ENCODE data around the gene P2RX6. TPM values are rescaled to one million over a fixed set of nuclear protein-coding genes. Genes with fewer than 3 reads are reported as not detected.
"Not testable (repeated sequence)": the region's sequence is repeated elsewhere in the genome, so short reads cannot be mapped to it uniquely, and the experiment has no call there.

The P2RX6 gene
- total and polyA plus RNA-seq, 7 donors, result under 0.01 to 2.0 (median 1.1) TPM; not detected in 1

DNA sequence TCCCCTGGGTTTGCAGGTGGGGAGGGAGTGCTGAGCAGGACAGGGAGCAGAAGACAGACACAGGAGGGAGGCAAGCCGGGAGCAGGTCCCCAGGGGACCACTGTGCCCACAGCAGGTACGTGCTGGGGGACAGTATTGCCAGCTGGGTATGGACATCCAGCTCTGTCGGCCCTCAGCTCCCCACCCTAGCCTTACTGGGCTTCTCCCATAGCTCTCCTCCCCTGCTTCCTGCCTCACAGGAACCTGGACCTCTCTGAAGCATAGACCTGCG lies 40.5 kb downstream of the P2RX6 start:
- TF ChIP-seq EP300 (IDR thresholded peaks at IDR 0.05) (no peak), POLR2AphosphoS5 (IDR thresholded peaks at IDR 0.05) (no peak), POLR2A (IDR thresholded peaks at IDR 0.05) (no peak)
- TF ChIP-seq, protein P1, sequence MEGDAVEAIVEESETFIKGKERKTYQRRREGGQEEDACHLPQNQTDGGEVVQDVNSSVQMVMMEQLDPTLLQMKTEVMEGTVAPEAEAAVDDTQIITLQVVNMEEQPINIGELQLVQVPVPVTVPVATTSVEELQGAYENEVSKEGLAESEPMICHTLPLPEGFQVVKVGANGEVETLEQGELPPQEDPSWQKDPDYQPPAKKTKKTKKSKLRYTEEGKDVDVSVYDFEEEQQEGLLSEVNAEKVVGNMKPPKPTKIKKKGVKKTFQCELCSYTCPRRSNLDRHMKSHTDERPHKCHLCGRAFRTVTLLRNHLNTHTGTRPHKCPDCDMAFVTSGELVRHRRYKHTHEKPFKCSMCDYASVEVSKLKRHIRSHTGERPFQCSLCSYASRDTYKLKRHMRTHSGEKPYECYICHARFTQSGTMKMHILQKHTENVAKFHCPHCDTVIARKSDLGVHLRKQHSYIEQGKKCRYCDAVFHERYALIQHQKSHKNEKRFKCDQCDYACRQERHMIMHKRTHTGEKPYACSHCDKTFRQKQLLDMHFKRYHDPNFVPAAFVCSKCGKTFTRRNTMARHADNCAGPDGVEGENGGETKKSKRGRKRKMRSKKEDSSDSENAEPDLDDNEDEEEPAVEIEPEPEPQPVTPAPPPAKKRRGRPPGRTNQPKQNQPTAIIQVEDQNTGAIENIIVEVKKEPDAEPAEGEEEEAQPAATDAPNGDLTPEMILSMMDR (IDR thresholded peaks at IDR 0.05), result no peak
- H3K9me3 ChIP-seq, result no peaks in the 10 kb centered on the region
- intact Hi-C loops (cut with DNase I), result no loop called here
- no peak overlapping the region for H3K27ac ChIP-seq
- no peaks in the 10 kb centered on the region for H3K4me1 ChIP-seq
- H3K4me3 ChIP-seq, result no peak overlapping the region
- H3K27me3 ChIP-seq, result peaks cover 0 to 5% (median 0%) of the 10 kb centered on the region in 3 donors
- WGBS, 2 donors, result 53 to 60% methylated on average over 4 of the region's 4 CpGs
- no peaks in the 10 kb centered on the region for H3K36me3 ChIP-seq
- no peak for DNase-seq

DNA sequence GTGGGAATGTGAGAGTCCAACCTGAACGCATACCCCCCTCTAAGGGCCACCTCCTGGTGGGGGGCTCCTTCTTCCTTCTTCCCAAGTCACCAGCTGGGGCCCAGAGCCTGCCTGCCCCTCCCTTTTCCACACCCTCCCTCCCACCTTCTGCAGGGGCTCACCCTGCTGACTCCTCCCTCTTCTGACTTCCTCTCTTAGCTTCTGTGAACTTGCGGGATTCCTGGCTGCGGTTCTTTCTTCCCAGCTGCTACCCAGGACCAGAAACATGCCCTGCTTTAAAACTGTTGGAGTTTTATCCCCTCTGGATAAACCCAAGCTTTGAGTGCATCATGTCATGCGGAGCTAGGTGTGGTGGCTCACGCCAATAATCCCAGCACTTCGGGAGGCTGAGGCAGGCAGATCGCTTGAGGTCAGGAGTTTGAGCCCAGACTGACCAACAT lies 40.9 kb downstream of the P2RX6 start:
- Histone ChIP-seq H3K4me3 (no peak overlapping the region), H3K4me1 (no peaks in the 10 kb centered on the region), H3K9me3 (no peaks in the 10 kb centered on the region), H3K27ac (no peak overlapping the region), H3K36me3 (no peaks in the 10 kb centered on the region), H3K27me3 (peaks cover 0 to 5% (median 0%) of the 10 kb centered on the region in 3 donors)
- 48 to 57% methylated on average over 7 of the region's 7 CpGs for WGBS, 2 donors
- TF ChIP-seq POLR2A (IDR thresholded peaks at IDR 0.05) (no peak), POLR2AphosphoS5 (IDR thresholded peaks at IDR 0.05) (no peak), EP300 (IDR thresholded peaks at IDR 0.05) (no peak)
- TF ChIP-seq, protein P1 (IDR thresholded peaks at IDR 0.05), result no peak
- DNase-seq, result no peak
- intact Hi-C loops (cut with DNase I), result no loop called here

DNA sequence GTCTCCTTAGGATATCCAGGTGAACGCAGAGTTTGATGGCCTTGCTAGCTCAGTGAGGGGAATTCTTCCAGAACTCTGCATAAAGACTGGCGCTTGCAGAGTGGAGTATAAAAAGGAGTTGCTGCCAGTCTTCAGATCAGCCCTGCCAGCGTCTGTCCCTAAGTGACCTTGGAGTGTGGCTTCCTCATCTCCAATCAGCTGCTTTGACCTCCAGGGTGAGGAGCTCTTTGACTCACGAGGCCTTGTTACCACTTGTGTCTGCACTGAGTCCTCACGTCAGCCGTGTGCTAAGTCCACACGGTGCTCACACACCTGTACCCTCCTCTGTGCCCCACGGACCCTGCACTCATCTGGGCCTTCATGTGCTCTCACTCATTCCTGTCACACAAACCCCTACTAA lies 45.4 kb downstream of the P2RX6 start:
- H3K36me3 ChIP-seq; H3K9me3 ChIP-seq; H3K27me3 ChIP-seq; H3K4me3 ChIP-seq; intact Hi-C loops (cut with DNase I); H3K4me1 ChIP-seq; H3K27ac ChIP-seq: not testable (repeated sequence)
- DNase-seq, result peak; percentile 1
- WGBS, 2 donors, result 82 to 88% methylated on average over 7 of the region's 8 CpGs

DNA sequence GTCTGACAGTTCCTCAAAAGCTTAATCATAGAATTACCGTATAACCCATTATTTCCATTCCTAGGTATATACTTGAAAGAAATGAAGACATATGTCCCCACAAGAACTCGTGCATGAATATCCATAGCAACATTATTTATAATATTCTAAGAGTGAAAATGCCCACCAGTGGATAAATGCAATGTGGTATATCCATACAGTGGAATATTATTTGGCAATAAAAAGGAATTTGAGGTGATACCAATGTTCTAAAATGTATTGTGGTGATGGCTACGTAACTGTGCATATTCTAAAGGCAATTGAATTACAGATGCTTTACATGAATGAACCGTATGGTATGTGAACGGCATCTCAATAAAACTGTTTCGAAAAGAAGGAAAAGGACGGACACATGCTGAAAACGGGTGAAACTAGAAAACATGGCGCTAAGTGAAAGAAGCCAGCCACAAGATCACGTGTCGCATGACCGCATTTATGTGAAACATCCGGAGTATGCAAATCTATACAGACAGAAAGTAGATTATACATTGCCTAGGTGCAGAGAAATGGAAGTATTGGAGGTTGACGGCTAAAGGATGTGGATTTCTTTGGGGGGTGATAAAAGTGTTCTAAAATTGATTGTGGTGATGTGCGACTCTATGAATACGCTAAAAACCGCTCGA lies 46.8 kb downstream of the P2RX6 start:
- H3K27me3 ChIP-seq; H3K4me3 ChIP-seq; intact Hi-C loops (cut with DNase I); H3K27ac ChIP-seq; H3K9me3 ChIP-seq; DNase-seq; H3K4me1 ChIP-seq; H3K36me3 ChIP-seq: not testable (repeated sequence)
- WGBS, 2 donors, result 94 to 95% methylated on average over 18 of the region's 18 CpGs

DNA sequence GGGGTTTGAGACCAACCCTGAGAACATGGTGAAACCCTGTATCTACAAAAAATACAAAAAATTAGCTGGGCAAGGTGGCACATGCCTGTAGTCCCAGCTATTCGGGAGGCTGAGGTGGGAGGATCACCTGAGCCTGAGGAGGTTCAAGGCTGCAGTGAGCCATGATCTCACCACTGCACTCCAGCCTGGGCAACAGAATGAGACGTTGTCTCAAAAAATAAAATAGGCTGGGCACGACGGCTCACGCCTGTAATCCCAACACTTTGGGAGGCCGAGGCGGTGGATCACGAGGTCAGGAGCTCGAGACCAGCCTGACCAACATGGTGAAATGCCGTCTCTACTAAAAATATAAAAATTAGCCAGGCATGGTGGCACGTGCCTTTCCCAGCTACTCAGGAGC lies 49.5 kb downstream of the P2RX6 start:
- intact Hi-C loops (cut with DNase I); H3K36me3 ChIP-seq; H3K27me3 ChIP-seq; DNase-seq; H3K9me3 ChIP-seq; H3K27ac ChIP-seq; H3K4me1 ChIP-seq; H3K4me3 ChIP-seq: not testable (repeated sequence)
- WGBS, 2 donors, result 77 to 81% methylated on average over 11 of the region's 11 CpGs

DNA sequence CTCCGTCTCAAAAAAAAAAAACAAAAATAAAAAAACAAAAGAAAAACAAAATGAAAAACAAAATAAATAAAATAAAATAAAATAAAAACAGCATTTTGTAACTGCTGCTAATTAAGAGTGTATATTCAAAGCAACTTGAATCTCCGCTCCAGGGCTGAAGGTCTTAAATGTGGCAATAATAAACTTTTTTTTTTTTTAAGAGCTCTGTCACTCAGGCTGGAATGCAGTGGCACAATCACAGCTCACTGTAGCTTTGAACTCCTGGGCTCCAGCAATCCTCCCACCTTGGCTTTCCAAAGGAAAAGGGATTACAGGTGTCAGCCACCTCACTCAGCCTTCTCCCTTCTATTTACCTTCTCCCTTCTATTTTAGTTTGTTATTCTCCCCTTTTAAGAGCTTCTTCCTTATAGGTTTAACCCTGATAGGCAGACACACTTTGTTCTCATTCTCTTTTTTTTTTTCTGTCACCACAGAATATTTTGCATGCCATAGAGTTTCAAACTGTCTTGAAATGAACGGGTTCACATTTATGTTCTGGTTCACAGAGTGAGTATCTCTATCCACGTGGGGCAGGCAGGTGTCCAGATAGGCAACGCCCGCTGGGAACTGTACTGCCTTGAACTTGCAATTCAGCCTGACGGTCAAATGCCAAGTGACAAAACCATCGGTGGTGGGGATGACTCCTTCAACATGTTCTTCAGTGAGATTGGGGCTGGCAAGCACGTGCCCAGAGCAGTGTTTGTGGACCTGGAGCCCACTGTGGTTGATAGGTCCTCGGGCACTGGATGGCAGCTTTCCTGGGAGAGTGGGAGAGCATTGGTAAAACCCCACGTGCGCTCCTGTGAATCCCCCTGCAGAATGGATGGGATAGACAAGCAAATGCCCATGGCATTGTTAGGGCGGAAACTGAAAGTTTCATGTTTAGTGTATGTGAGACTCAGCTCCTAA lies 50.2 kb downstream of the P2RX6 start:
- Histone ChIP-seq H3K4me1 (no peaks in the 10 kb centered on the region), H3K27ac (no peak overlapping the region), H3K27me3 (no peaks in the 10 kb centered on the region), H3K4me3 (no peak overlapping the region), H3K9me3 (no peaks in the 10 kb centered on the region), H3K36me3 (no peaks in the 10 kb centered on the region)
- TF ChIP-seq POLR2A (IDR thresholded peaks at IDR 0.05), result no peak
- no peak for TF ChIP-seq EP300 (IDR thresholded peaks at IDR 0.05)
- TF ChIP-seq, protein P1 (IDR thresholded peaks at IDR 0.05), result no peak
- TF ChIP-seq POLR2AphosphoS5 (IDR thresholded peaks at IDR 0.05), result no peak
- intact Hi-C loops (cut with DNase I), result no loop called here
- peak; percentile 35 for DNase-seq
- WGBS, 2 donors, result 44 to 67% methylated on average over 13 of the region's 13 CpGs
